K562 (cell line): ENCODE data around the gene BTNL8. TPM values are rescaled to one million over a fixed set of nuclear protein-coding genes. Genes with fewer than 3 reads are reported as not detected.

Experiments
- ARNT ChIP-seq, 2 experiments: fragments of 450-650 bp; IDR thresholded peaks; 2 replicates each; pipeline ENCODE4 v1.6.1; 2016; ENCODE audit warnings: mild to moderate bottlenecking in 1 of 2
- ATF3 ChIP-seq, 2 experiments: fragments of 450-650 bp in 1 of 2; sonication (generic) in 1 of 2; formaldehyde crosslinking in 1 of 2; IDR thresholded peaks in 1 of 2; conservative IDR thresholded peaks in 1 of 2; 2 replicates each; pipeline versions ENCODE4 v1.6.1 to v1.8.1; 2016 to 2023; ENCODE audit warnings: mild to moderate bottlenecking in 2 of 2, moderate library complexity in 2 of 2, inconsistent platforms in 1 of 2, missing genetic modification reagents in 1 of 2
- FOXP1 ChIP-seq: sonication (generic); formaldehyde crosslinking; IDR thresholded peaks from 2 replicates; pipeline ENCODE4 v1.8.0; 2022; ENCODE audit warnings: mild to moderate bottlenecking, missing genetic modification reagents
- GABPA ChIP-seq: fragments of 200-800 bp; sonication (Bioruptor generic); conservative IDR thresholded peaks from 2 replicates; pipeline ENCODE4 v1.6.1; 2016; ENCODE audit warnings: low read depth, missing genetic modification characterization, missing compliant biosample characterization
- GTF2B ChIP-seq: IDR thresholded peaks from 2 replicates; pipeline ENCODE4 v1.6.1; 2011; ENCODE audit not compliant: insufficient read length; ENCODE audit errors: extremely low read depth
- JUNB ChIP-seq: fragments of 450-650 bp; formaldehyde crosslinking; conservative IDR thresholded peaks from 2 replicates; pipeline ENCODE4 v1.4.0; 2020; ENCODE audit warnings: mild to moderate bottlenecking
- MCM5 ChIP-seq: fragments of 450-650 bp; IDR thresholded peaks from 2 replicates; pipeline ENCODE4 v1.6.1; 2016; ENCODE audit warnings: low read depth
- MIER1 ChIP-seq: fragments of 450-650 bp; IDR thresholded peaks from 2 replicates; pipeline ENCODE4 v1.6.1; 2016; ENCODE audit warnings: antibody characterized with exemption, mild to moderate bottlenecking, low read depth
- MNT ChIP-seq, 2 experiments: fragments of 450-650 bp; conservative IDR thresholded peaks; 2 replicates each; pipeline ENCODE4 v1.6.1; 2017; ENCODE audit warnings: mild to moderate bottlenecking in 2 of 2, moderate library complexity in 2 of 2
- NBN ChIP-seq: fragments of 450-650 bp; IDR thresholded peaks from 2 replicates; pipeline ENCODE4 v1.6.1; 2016; ENCODE audit warnings: low read depth, mild to moderate bottlenecking
- NFIC ChIP-seq: fragments of 450-650 bp; IDR thresholded peaks from 2 replicates; pipeline ENCODE4 v1.6.1; 2017; ENCODE audit warnings: mild to moderate bottlenecking, inconsistent platforms
- PREB ChIP-seq: sonication (generic); formaldehyde crosslinking; IDR thresholded peaks from 2 replicates; pipeline ENCODE4 v1.8.1; 2023; ENCODE audit warnings: mild to moderate bottlenecking, missing genetic modification reagents
- STAT5A ChIP-seq: IDR thresholded peaks from 2 replicates; pipeline ENCODE4 v1.6.1; 2012; ENCODE audit warnings: low read length, inconsistent platforms, borderline replicate concordance
- TEAD4 ChIP-seq, 2 experiments: sonication (generic) in 1 of 2; formaldehyde crosslinking in 1 of 2; IDR thresholded peaks; 2 replicates each; pipeline versions ENCODE4 v1.6.1 to v1.8.0; 2012 to 2022; ENCODE audit warnings: borderline replicate concordance in 1 of 2, inconsistent platforms in 1 of 2, low read length in 1 of 2, mild to moderate bottlenecking in 1 of 2, missing genetic modification reagents in 1 of 2
- TSC22D4 ChIP-seq: fragments of 450-650 bp; IDR thresholded peaks from 2 replicates; pipeline ENCODE4 v1.6.1; 2016; ENCODE audit warnings: missing genetic modification characterization, missing biosample characterization, control low read depth
- UBTF ChIP-seq, 2 experiments: IDR thresholded peaks; 2 replicates each; pipeline ENCODE4 v1.6.1; 2012; ENCODE audit warnings: improper control_type of control experiment in 2 of 2, low read depth in 2 of 2, low read length in 2 of 2, borderline replicate concordance in 1 of 2
- ZNF134 ChIP-seq: fragments of 250-450 bp; sonication (Bioruptor Pico); conservative IDR thresholded peaks from 2 replicates; pipeline ENCODE4 v1.4.0; 2020
- ZNF551 ChIP-seq: fragments of 250-450 bp; sonication (Bioruptor Pico); IDR thresholded peaks from 2 replicates; pipeline ENCODE4 v1.5.0; 2021; ENCODE audit warnings: mild to moderate bottlenecking, moderate library complexity
- ZNF696 ChIP-seq: fragments of 250-450 bp; sonication (Bioruptor Pico); conservative IDR thresholded peaks from 2 replicates; pipeline ENCODE4 v1.4.0; 2020; ENCODE audit warnings: mild to moderate bottlenecking, moderate library complexity
- ZNF76 ChIP-seq: fragments of 250-450 bp; sonication (Bioruptor Pico); IDR thresholded peaks from 2 replicates; pipeline ENCODE4 v1.4.0; 2020; ENCODE audit warnings: mild to moderate bottlenecking, moderate library complexity, borderline replicate concordance
- polyA plus RNA-seq, 8 experiments: library from polyadenylated mRNA; depleted of rRNA in 4 of 8; stranded (reverse) in 5 of 8; unstranded in 3 of 8; fragments of >200 nt; fragmentation: Nextera tagmentation in 2 of 8; fragmentation: Illumina TruSeq in 1 of 8; extraction: Ambion mirVana in 2 of 8; extraction: Trizol in 1 of 8; gene quantifications; 2 replicates each; pipeline versions ENCODE4 v1.2.1 to v1.2.3, GENCODE V29; 2011 to 2014; ENCODE audit warnings: inconsistent platforms in 1 of 8, missing spikeins in 1 of 8
- total RNA-seq, 7 experiments: library from RNA; depleted of rRNA in 6 of 7; stranded (reverse); fragments of >200 nt in 6 of 7; fragmentation: Illumina TruSeq in 2 of 7; extraction: Trizol in 2 of 7; gene quantifications; 2 replicates each; pipeline versions ENCODE4 v1.2.1 to v1.2.3, GENCODE V29; 2011 to 2021; ENCODE audit warnings: low replicate concordance in 1 of 7

BTNL8 gene
- total and polyA plus RNA-seq, 9 of the 15 experiments (the other 6 are each of a cell fraction or from before 2014, with no cell fraction given): 0.04 to 0.18 (median 0.07) TPM; not detected in 6

GRCh38 chr5:180873615-180874520, 25.1 kb upstream of the BTNL8 start (continued):
- no peak for TF ChIP-seq MIER1
- peak in 1 of 2 experiments; percentile 43; a peak in 2 of 4 replicates for TF ChIP-seq MNT (conservative IDR thresholded peaks at IDR 0.05)
- TF ChIP-seq ZNF696 (CRISPR knock-in tag): no peak
- no peak for TF ChIP-seq TSC22D4 (tag)
- TF ChIP-seq TEAD4 (IDR thresholded peaks at IDR 0.05; ENCODE audit: low read length): peak; percentile 67
- TF ChIP-seq TEAD4 (CRISPR knock-in tag; IDR thresholded peaks at IDR 0.05; ENCODE audit: borderline replicate concordance): no peak
- TF ChIP-seq NFIC: no peak
- peak; percentile 73; the same call in 1 of the 2 replicates for TF ChIP-seq JUNB
- no peak for TF ChIP-seq GABPA
- TF ChIP-seq ZNF551: no peak
- TF ChIP-seq PREB (CRISPR knock-in tag): no peak
- peak; percentile 95 for TF ChIP-seq NBN
- TF ChIP-seq ATF3 (IDR thresholded peaks at IDR 0.05): peak; percentile 94
- TF ChIP-seq ATF3 (CRISPR knock-in tag; conservative IDR thresholded peaks at IDR 0.05): no peak; the same call in 1 of the 2 replicates
- 0 out of 2 replicates have a peak, but pooled peaks have one; percentile 54 for TF ChIP-seq ZNF76 (CRISPR knock-in tag)
- TF ChIP-seq STAT5A: no peak
- peak; percentile 19 for TF ChIP-seq GTF2B
- TF ChIP-seq FOXP1 (CRISPR knock-in tag): no peak
- TF ChIP-seq MCM5: no peak
- TF ChIP-seq ARNT (IDR thresholded peaks at IDR 0.05): peak in 1 of 2 experiments; percentile 71; a peak in 2 of 4 replicates
- no peak for TF ChIP-seq UBTF (IDR thresholded peaks at IDR 0.05; ENCODE audit: borderline replicate concordance in 1 of 2, low read depth in 2 of 2, low read length in 2 of 2)
- peak; percentile 57 for TF ChIP-seq ZNF134 (CRISPR knock-in tag)
